Stimulated activated CD4-positive, alpha-beta T cell treated with anti-CD3 and anti-CD28 coated beads, Interleukin-1b, Interleukin-23, amount 100 ng/mL, for 1 hour (primary cell): Measurements from ENCODE around the gene GDPD5.

ENCODE experiments used
- DNase-seq, 2 donors: peaks; one replicate each; pipeline ENCODE4 v3.0.0-alpha.2; 2020; ENCODE audit warnings: low read depth in 2 of 2

The GDPD5 gene, protein sequence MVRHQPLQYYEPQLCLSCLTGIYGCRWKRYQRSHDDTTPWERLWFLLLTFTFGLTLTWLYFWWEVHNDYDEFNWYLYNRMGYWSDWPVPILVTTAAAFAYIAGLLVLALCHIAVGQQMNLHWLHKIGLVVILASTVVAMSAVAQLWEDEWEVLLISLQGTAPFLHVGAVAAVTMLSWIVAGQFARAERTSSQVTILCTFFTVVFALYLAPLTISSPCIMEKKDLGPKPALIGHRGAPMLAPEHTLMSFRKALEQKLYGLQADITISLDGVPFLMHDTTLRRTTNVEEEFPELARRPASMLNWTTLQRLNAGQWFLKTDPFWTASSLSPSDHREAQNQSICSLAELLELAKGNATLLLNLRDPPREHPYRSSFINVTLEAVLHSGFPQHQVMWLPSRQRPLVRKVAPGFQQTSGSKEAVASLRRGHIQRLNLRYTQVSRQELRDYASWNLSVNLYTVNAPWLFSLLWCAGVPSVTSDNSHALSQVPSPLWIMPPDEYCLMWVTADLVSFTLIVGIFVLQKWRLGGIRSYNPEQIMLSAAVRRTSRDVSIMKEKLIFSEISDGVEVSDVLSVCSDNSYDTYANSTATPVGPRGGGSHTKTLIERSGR

GRCh38 chr11:75525433-75526191, at the start of gene GDPD5:
Gene GDPD5 (minus strand): TSS chr11:75525941. CDS start chr11:75477735, 48,206 bp downstream.
- peak; percentile 68 to 70 for DNase-seq

- no peak for DNase-seq
These were observed 49.2 kb upstream of the GDPD5 start for GRCh38 chr11:75574698-75575602.

DNA sequence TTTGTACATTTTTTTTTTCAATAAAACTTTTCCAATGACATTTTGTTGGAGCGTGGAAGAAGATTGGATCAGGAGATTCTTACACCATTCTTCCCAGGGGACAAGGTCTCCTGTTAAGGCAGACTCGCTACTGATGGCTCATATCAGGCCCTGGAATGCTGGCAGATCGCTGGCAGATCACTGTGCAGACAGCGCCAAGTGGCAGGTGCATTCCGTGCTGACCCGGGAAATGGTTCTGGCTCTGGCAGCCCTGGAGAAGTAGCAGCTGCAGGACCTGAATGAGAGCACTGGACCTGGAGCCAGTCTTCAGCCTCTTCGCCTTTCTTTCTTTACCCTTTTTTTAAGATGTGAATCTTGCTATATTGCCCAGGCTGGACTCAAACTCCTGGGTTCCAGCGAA, 47.0 kb upstream of the GDPD5 start:
- DNase-seq = no peak

DNA sequence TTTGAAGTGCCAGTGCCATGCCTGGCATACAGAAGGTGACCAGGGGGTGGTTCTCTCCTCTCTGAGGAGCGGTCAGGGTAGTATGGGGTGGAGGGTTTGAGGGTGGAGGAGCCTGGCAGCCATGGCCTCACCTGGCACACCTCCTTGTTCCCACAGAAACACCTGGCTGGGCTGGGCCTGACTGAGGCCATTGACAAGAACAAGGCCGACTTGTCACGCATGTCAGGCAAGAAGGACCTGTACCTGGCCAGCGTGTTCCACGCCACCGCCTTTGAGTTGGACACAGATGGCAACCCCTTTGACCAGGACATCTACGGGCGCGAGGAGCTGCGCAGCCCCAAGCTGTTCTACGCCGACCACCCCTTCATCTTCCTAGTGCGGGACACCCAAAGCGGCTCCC, 45.9 kb upstream of the GDPD5 start:
- no peak for DNase-seq

DNA sequence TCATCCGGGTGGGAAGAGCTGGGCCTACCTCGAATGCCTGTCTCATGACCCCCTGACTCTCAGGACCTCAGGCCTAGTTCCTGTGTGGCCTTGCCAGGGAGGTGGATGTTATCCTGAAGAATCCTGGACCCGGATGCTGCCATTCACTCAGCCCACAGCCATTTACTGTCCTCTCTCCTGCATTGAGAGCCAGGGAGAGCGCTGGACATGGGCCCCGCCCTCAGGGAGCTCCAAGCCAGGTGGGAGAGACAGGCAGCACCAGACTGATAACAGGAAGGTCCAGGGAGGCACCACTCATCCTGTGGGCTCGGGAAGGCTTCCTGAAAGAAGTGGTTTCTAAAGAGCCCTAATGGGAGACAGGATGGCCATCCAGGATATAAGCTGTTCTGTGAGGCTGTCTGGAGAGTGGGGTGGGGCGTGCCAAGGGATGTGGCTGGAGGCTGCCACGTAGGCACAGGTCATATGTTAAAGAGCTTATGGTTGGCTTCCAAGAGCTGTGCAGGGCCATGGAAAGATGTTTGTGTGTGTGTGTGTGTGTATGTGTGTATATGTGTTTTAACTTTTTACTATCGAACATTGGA, 44.9 kb upstream of the GDPD5 start:
- no peak for DNase-seq

GRCh38 chr11:75568616-75569219, 43.0 kb upstream of the GDPD5 start:
- no peak for DNase-seq

GRCh38 chr11:75567971-75568370, 42.2 kb upstream of the GDPD5 start:
- no peak for DNase-seq

GRCh38 chr11:75566763-75567279, 41.1 kb upstream of the GDPD5 start:
- no peak for DNase-seq

- no peak for DNase-seq
These were observed 40.4 kb upstream of the GDPD5 start for GRCh38 chr11:75565916-75566762.

DNA sequence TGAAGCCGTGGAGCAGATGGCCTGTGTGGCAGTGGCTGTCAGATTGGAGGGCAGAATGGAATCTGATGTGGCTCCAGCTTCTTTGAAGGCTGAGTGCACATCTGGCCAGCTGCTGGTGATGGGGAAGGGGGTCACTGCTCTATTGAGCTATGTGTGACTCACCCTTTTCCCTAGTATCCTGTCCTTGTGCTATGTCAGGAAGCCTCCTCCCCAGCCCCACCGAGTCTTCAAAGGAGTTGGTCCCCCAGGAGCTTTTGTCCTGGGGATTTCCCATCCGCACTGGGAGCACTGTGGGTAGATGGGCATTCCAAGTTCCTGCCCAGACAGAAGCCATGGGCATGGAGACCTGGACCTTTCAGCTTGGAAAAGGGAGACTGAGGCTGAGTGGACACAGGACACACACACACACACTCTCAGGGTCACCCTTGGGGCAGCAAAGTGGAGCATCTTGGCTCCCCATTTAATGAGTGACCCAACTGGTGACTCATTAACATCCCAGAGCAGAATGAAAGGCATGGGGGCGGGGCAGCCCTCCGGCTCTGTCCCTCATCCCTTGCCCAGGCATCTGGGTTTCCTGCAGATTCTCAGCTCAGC, 39.6 kb upstream of the GDPD5 start:
- no peak for DNase-seq

DNA sequence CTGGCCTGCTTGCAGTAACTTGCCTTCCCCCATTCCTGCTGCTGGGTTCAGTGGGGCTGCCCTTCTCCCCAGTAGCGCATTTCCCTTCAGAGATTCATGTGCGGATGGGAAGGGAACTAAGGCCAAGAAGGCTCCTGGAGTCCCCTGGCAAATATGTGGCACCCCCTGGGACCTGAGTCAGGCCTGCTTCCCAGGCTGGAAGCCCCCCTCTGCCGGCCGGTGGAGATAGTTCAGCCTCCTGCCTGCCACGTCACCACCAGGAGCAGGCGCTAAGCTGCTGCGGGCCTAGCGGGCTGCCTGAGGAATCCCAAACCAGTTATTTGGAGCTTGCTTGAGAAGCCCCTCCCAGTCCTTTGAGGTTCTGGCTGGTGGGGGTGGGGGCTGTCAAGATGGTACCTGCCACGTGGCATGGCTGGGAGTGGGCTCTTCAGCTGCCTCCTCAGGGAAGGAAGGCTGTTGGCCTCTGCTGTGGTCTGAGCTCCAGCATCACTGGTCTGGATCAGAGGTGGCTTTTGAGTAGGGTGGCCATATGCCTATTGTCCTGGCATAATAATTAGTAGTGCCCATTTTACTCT, 38.3 kb upstream of the GDPD5 start:
- no peak for DNase-seq

DNA sequence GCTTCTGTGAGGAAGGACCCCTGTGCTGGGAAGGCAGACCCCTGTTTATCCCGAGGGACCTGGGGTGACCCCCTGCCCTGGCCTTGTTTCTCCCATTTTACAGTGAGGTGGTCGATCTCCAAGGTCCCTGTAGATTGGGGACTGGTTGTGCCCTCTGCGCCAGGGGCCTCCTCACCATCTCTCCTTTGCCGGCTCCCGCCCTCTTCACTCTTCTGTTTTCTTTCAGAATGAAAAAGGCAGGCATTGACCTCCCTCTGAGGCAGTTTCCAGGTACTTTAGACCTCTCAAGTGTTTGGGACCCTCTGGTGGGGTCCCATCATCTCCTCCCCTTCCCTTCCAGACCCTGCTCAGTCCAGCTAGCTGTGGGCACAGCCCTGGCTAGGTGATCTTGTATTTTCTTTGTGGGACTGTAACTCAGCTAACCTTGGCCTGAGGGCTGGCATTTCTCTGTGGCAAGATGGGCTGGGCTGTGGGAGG, 37.8 kb upstream of the GDPD5 start:
- no peak for DNase-seq

DNA sequence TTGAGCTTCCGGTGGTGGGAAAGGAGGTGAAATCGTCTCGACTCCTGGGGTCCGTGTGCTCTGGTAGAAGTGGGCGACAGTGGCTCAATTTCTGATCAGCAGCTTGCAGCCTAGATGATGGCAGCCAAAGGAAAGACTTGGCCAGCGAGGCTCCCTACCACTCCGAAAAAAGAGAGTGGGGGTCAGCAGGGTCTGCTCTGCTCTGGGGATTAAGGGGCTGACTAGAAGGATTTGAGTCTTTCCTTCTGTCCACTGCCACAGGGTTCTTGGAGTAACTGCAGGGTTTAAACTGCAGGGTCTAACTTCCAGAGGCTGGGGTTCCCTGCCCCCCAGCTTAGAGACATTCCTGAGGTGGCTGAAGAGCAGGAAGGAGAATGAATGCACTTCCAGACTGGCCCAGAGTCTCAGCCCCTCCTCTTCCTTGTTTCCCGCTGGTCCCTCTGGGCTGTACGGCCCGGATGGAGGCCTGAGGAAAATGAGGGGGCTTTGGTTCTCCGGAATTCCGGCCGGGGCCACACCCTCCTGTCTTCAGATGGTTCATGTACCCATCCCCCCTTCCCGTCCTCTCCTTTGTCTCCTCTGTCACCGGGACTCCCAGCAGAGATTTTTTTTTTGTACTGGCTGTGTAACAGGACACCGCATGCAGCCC, 37.2 kb upstream of the GDPD5 start:
- DNase-seq = no peak

DNA sequence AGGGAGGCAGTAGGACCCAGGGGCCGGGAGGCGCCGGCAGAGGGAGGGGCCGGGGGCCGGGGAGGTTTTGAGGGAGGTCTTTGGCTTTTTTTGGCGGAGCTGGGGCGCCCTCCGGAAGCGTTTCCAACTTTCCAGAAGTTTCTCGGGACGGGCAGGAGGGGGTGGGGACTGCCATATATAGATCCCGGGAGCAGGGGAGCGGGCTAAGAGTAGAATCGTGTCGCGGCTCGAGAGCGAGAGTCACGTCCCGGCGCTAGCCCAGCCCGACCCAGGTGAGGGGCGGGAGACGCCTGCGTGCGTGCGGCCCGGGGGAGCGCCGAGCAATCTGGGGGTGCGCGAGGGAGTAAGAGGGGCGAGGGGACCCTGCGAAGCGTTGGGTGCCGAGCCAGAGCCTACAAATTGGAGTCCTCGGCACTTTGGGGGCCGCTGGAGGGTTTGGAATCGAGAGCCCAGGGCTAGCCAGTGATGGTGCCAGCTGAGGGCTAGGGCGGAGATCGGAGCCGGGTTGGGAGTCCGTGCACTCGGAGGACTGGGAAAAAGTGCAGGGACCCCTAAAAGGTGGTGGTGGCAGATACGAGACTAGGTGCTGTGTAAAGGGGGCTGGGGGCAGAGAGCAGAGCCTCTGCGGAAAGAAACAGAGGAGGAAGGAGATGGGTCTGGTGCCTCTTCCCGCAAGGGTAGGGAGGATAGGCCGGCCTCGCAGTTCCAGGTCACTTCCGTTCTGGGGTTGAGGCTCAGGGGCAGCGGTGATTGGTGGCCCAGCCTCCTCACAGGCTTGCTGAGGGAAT, 36.5 kb upstream of the GDPD5 start, which contains the start of gene SERPINH1:
TSS of gene SERPINH1 (plus strand) at position 206 of the 788 bp plus-strand sequence. CDS start 4,097 bp downstream, outside the sequence.
- peak in 1 of 2 donors; percentile 34 for DNase-seq

GRCh38 chr11:75561426-75562047, 35.8 kb upstream of the GDPD5 start:
- DNase-seq = no peak

DNA sequence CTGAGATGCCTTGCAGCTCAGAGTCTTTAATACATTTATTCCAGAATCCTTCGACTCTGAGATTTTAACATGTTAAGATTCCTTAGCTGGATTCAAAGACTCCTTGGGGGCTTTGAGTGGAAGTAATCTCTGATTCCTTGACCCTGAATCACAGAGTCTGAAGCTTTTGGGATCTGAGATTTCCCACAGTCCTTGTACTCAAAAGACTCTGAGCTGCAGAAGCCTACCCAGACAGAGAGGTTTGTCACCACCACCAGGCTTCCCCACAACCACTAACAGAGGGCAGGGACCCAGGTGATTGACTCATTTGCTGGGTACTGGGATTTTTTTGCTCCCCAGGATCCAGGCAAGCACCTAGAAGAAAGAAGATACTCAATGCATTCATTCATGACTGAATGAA, 34.9 kb upstream of the GDPD5 start:
- no peak for DNase-seq
